Limb (tissue), 2 donors: ENCODE measurements around the gene DGLUCY.
A peak's percentile ranks its signal among the peaks of the same experiment; 100 is the strongest.
"Not testable (repeated sequence)": the region's sequence is repeated elsewhere in the genome, so short reads cannot be mapped to it uniquely, and the experiment has no call there.

Experiments used
- DNase-seq, 2 donors: peaks; one replicate each; pipeline ENCODE4 v3.0.0-alpha.2; 2016; ENCODE audit errors: extremely low spot score in 2 of 2

DGLUCY gene

GRCh38 chr14:91103116-91103515 lies 10.8 kb upstream of the DGLUCY start:
- no peak for DNase-seq

DNA sequence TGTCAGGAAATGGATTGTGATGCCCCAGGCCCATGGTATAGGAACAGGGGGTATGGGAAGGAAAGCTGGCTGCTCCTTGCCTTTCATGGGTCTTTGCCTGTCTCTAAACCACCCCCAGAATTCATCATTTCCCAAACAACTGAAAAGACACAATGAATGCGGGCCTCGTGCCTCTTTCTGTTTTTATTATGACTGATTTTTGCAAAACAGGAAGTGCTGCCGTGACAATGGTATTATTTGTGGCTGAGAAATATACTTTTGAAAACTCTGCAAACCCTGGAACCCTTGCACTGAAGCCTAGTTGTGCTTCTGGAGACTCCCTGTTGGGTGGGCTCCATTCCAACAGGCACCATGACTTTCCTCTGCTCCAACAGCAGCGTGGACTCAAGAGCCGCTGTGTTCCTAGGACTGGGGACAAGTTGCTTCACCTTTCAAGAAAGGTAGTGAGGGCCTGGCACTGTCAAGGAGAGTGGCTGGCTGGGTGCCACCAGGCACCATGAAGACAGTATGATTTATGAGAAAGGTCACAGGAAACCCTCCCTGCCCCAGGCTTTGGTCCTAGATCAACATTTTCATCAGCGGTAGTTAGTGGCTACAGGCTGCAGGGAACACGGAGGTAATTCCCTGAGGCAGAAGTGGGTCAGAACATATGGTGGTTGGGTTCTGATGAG lies 4.8 kb upstream of the DGLUCY start:
- DNase-seq, result no peak

- DNase-seq, result no peak
Observed at GRCh38 chr14:91111443-91111842, 2.4 kb upstream of the DGLUCY start.

DNA sequence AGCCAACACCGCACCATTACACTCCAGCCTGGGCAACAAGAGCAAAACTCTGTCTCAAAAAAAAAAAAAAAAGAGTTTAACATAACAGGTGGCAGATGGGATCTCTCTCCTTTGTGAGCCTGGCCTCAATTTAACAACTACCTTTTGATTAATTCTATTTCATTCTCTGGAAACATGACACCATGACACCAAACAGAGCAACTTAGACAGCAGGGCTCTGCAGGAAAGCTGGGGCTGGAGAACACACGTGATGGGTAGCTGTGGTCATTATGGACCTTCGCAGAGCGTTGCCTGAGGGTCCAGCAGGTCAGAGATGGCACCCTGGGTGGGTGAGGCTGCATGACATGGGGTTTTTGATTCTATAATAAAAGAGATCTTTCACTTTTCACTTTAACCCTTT lies 1.7 kb upstream of the DGLUCY start:
- DNase-seq, result no peak

DNA sequence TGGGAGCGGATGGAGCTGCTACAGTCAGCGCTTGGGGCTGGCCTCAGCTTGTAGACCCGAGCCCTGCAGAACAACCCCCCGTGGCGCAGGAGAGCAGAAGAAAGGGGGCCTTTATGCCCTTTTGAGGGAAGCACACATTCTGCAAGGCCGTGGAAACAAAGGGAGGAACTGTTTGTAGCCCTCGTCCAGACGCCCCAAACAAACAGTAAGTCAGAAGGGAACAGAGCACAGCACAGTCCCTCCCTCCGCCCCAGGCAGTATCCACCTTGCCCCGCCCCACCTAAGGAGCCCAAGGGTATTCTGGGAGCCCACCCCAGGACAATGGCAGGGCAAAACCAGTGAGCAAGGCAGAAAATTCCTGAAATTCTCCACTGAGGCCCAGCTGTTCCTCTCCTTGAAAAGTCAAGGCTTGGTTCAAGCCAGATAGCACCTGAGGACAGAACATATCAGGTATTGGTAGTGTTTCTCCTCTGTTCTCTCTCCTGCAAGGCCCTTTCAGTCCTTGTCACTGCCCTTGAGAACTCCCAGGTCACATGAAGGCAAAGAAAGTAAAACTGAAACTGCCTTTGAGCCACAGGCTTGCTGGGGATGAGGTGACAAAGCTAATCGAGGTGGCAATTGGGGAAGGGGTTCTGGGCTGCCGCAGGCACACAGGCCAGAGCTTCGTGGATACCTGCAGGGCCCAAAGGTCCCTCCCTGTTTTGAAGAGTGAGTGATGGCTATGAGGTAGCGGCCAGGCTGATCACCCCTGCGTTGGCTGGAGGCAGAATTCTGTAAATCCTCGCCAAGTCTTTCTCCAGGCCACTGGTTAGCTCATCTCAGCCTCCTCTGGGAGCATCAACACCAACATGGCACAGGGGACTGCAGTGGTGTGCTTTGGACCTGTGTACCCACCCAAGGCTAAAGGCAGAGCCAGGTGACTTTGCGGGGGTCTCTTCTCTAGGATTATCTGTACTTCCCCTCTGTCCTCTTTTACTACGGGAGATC lies 499 bp downstream of the DGLUCY start:
- peak in 1 of 2 donors; percentile 84 for DNase-seq

GRCh38 chr14:91115986-91116770 lies 2.3 kb downstream of the DGLUCY start:
- no peak for DNase-seq

DNA sequence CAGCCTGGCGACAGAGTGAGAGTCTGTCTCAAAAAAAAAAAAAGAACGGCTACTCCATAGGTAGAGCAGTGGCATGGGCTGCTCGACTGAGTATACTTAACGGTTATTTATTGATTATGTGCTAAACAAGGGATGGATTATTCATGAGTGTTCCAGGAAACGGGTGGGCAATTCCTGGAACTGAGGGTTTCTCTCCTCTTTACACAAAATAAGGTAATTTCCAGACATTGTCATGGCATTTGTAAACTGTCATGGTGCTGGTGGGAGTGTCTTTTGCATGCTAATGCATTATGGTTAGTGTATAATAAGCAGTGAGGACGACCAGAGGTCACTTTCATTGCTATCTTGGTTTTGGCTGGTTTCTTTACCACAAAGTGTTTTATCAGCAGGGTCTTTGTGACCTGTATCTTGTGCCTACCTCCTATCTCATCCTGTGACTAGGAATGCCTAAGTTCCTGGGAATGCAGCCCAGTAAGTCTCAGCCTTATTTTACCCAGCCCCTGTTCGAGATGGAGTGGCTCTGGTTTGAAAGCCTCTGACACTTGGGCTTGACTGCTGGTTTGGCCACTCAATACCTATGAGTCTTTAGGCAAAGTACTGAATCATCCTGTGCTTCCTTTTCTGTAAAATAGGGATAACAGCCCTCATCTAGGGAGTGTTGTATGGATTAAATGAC lies 3.2 kb downstream of the DGLUCY start:
- no peak for DNase-seq

- DNase-seq, result no peak
Observed at GRCh38 chr14:91117960-91118359, 4.1 kb downstream of the DGLUCY start.

DNA sequence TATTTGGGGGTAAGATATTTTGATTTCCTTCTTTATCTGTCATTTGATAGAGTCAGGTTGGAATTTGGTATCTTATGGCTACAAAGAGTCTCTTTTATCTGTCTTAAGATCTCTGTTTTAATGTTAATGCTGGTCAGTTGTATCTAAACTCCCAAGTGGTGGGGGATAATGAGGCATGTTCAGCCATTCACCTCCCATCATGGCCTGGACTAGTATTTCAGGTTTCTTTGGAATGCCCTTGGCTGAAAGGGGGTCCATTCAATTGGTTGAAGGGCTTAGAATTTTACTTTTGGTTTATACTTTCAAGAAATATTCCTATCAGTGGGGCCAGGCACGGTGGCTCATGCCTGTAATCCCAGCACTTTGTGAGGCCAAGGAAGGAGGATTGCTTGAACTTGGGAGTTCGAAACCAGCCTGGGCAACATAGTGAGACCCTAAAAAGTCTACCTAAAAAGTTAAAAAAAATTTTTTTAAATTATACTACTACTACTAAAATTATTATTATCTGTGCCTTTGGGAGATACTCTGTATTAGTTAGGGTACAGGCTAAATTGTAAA lies 4.7 kb downstream of the DGLUCY start:
- no peak for DNase-seq

DNA sequence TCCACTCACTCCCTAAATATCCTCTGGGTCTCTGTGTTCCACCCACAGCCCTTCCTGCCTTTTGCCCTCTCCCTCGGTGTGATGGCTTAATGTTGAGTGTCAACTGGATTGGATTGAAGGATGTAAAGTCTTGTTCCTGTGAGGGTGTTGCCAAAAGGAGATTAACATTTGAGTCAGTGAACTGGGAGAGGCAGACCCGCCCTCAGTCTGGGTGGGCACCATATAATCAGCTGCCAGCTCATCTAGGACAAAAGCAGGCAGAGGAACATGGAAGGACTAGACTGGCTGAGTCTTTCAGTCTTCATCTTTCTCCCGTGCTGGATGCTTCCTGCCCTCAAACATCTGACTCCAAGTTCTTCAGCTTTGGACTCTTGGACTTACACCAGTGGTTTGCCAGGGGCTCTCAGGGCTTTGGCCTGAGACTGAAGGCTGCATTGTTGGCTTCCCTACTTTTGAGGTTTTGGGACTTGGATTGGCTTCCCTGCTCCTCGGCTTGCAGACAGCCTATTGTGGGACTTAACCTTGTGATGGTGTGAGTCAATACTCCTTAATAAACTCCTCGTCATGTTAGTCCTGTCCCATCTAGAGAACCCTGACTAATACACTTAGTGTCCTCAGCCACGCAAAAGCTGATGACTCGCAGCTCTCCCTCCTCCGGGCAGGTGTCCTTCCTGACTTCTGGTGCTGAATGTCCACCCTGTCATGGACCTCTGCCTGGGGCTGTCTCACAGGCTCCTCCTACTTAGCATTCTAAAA lies 5.9 kb downstream of the DGLUCY start:
- DNase-seq, result no peak

- DNase-seq, result no peak
Observed at GRCh38 chr14:91123201-91123600, 9.3 kb downstream of the DGLUCY start.

- DNase-seq, result not testable (repeated sequence)
Observed at GRCh38 chr14:91124406-91125270, 10.8 kb downstream of the DGLUCY start.

- no peak for DNase-seq
Observed at GRCh38 chr14:91125271-91125660, 11.4 kb downstream of the DGLUCY start.

GRCh38 chr14:91125801-91126200 lies 11.9 kb downstream of the DGLUCY start:
- DNase-seq, result no peak

GRCh38 chr14:91126761-91127160 lies 12.9 kb downstream of the DGLUCY start:
- DNase-seq, result no peak

- DNase-seq, result no peak
Observed at GRCh38 chr14:91127401-91127801, 13.5 kb downstream of the DGLUCY start.

DNA sequence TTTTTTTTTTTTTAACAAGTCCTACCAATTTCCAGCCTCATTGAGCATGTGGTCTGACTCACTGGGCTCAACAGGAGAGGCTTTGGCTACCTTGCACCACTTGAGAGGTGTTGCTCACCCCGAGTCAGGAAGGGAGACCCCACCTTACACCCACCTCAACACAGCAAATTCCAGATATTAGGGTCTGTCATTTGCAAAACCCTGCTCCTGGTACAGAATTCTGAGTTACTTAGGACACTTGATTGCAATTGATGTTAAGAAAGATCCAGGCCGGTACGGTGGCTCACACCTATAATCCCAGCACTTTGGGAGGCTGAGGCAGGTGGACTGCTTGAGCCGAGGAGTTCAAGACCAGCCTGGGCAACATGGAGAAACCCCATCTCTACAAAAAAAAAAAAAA lies 14.1 kb downstream of the DGLUCY start:
- no peak for DNase-seq

DNA sequence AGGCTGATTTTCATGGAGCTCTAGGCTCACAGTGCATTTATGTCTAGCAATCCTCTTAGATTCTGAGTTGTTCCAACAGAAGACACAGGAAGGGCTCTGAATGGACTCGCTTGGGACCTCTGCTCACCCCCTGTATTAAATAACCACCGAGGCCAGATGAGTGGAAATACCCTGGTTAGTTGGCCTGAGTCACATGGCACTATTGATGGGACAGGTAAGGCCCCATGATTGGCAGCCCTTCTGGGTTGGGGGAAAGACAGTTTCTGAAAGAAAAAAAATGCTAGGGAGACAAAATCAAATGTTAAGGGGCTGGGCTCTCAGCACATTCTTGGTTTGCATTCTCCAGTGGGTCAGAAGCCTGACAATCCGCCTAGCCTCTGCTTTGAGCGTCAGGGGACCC lies 14.8 kb downstream of the DGLUCY start:
- DNase-seq, result no peak

DNA sequence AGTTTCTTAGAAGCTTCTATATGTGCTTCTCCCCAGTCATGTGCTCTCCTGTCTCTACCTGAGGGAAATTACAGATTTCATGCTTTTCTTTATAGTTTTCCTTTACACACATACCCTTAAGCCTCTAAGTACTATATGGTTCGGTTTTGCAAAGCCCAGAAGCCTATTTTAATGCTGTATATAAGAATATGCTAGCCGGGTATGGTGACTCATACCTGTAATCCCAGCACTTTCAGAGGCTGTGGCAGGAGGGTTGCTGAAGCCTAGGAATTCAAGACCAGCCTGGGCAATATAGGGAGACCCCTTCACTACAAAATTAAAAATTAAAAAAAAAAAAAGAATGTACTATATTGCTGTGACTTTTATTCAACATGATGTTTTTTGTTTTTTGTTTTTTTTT lies 15.4 kb downstream of the DGLUCY start:
- no peak for DNase-seq
